Psoas muscle (tissue), 8 donors: ENCODE results near the gene EFCAB7. TPM values are rescaled to one million over a fixed set of nuclear protein-coding genes. Genes with fewer than 3 reads are reported as not detected.
A peak's percentile ranks its signal among the peaks of the same experiment; 100 is the strongest.

Source experiments
- ATAC-seq, 4 donors: fragments of 200-7000 bp; cut with Tn5 transposase; one replicate each; pipeline ENCODE4 v1.9.1; 2020; ENCODE audit warnings: moderate library complexity in 3 of 4, mild to moderate bottlenecking in 2 of 4
- DNase-seq, 2 donors: peaks; one replicate each; pipeline ENCODE4 v3.0.0-alpha.2; 2020
- H3K27ac ChIP-seq: fragments of 200-600 bp; one replicate; pipeline ENCODE4 v1.8.0; 2022
- H3K27me3 ChIP-seq, 3 donors: fragments of 200-600 bp in 1 of 3; one replicate each; pipeline versions ENCODE4 v1.6.1 to v1.8.0; 2013 to 2022; ENCODE audit warnings: low read length in 2 of 3, mild to moderate bottlenecking in 2 of 3, moderate library complexity in 1 of 3; ENCODE audit not compliant: insufficient read depth in 3 of 3
- H3K36me3 ChIP-seq, 2 donors: fragments of 200-600 bp in 1 of 2; one replicate each; pipeline versions ENCODE4 v1.6.1 to v1.8.0; 2013 to 2022; ENCODE audit warnings: low read depth in 1 of 2, mild to moderate bottlenecking in 1 of 2, moderate library complexity in 1 of 2; ENCODE audit not compliant: insufficient read depth in 1 of 2
- H3K4me1 ChIP-seq: fragments of 200-600 bp; one replicate; pipeline ENCODE4 v1.8.0; 2022
- H3K4me3 ChIP-seq: fragments of 200-600 bp; one replicate; pipeline ENCODE4 v1.8.0; 2022; ENCODE audit warnings: mild to moderate bottlenecking
- H3K9me3 ChIP-seq: fragments of 200-600 bp; one replicate; pipeline ENCODE4 v1.8.0; 2022
- WGBS, 3 donors: extraction: QIAGEN DNeasy Blood & Tissue Kit; methylation state at CpG; one replicate each; pipeline versions ENCODE4 v1.1.6 to v1.1.7; 2013; 5-methylcytosine and 5-hydroxymethylcytosine counted together
- intact Hi-C, 2 donors: fragments of 100-400 bp; cut with DNase I; formaldehyde crosslinking; loops; one replicate each; pipeline versions ENCODE4 v1.11.0 to v1.14.2; 2022
- polyA plus RNA-seq, 3 donors: library from polyadenylated mRNA; stranded (reverse); fragments of 200-250 nt; gene quantifications; one replicate each; pipeline ENCODE4 v1.2.3, GENCODE V29; 2013
- total RNA-seq, 4 donors: library from RNA; stranded (reverse); fragmentation: NEBNext Ultra II Directional in 2 of 4; extraction: Animal tissue kit (Norgen Biotek cat#: 25700) in 2 of 4; gene quantifications; one replicate each; pipeline versions ENCODE4 v1.2.1 to v1.2.4, GENCODE V29; 2021 to 2023
- TF ChIP-seq, protein P1 (sequence below): fragments of 200-600 bp; IDR thresholded peaks from one replicate; pipeline ENCODE4 v1.8.0; 2022; ENCODE audit warnings: antibody characterized with exemption
- donor health status: healthy with polysubstance abuse.
- donor health status: DM: no; HTN: no; CAD: no; lungs with moderate emphysema.
- donor health status: Bipolar disorder and iron deficiency.
- donor health status: healthy.
- donor health status: DM: yes; HTN: yes; CAD: no.
- donor health status: DM: no; HTN: no; CAD: no.
- donor health status: DM: no; HTN: no; CAD: no.
- donor health status: DM: yes; HTN: yes; CAD: no.

The EFCAB7 gene
- total and polyA plus RNA-seq, 7 donors: 2.0 to 16.4 (median 4.9) TPM

DNA sequence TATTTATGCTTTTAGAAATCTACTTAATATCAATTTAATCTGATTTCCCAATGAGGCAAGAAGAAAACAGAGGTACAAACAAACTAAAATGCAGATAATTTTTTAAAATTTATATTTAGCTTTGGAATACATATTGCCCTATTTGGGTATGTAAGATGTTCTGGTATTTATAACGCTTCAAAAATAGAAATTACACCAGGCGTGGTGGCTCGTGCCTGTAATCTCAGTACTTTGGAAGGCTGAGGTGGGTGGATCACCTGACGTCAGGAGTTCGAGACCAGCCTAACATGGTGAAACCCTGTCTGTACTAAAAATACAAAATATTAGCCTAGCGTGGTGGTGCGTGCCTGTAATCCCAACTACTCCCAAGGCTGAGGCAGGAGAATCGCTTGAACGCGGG lies 13.6 kb upstream of the EFCAB7 start:
- H3K36me3 ChIP-seq: peaks cover 0 to 17% of the 10 kb centered on the region in 2 donors
- ATAC-seq (no peak), DNase-seq (no peak)
- no peaks in the 10 kb centered on the region for H3K4me1 ChIP-seq
- TF ChIP-seq, protein P1, sequence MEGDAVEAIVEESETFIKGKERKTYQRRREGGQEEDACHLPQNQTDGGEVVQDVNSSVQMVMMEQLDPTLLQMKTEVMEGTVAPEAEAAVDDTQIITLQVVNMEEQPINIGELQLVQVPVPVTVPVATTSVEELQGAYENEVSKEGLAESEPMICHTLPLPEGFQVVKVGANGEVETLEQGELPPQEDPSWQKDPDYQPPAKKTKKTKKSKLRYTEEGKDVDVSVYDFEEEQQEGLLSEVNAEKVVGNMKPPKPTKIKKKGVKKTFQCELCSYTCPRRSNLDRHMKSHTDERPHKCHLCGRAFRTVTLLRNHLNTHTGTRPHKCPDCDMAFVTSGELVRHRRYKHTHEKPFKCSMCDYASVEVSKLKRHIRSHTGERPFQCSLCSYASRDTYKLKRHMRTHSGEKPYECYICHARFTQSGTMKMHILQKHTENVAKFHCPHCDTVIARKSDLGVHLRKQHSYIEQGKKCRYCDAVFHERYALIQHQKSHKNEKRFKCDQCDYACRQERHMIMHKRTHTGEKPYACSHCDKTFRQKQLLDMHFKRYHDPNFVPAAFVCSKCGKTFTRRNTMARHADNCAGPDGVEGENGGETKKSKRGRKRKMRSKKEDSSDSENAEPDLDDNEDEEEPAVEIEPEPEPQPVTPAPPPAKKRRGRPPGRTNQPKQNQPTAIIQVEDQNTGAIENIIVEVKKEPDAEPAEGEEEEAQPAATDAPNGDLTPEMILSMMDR: no peak
- H3K27me3 ChIP-seq: no peaks in the 10 kb centered on the region
- no peak overlapping the region for H3K27ac ChIP-seq
- intact Hi-C loops: no loop called here
- WGBS, 3 donors: 79 to 88% (median 83%) methylated on average over 10 of the region's 10 CpGs
- no peaks in the 10 kb centered on the region for H3K9me3 ChIP-seq
- H3K4me3 ChIP-seq: no peak overlapping the region

DNA sequence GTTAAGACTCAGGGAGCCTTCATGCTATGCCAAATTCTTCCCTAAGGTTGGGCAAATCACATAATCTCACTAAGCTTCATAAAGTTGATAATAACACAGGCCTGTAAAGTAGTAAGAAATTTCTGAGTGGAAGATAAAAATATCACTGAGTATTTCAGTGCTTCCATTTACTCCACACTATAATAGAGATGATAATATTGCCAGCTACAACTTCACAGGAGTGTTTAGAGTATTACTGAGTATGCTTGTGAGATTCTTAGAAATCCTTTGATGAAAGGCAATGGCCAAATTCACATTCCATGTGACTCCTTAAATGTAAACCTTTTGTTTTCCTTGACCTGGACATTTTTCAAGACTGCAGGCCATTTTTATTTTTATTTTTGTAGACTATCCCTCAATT lies 10.7 kb upstream of the EFCAB7 start:
- Histone ChIP-seq H3K27ac (no peak overlapping the region), H3K27me3 (no peaks in the 10 kb centered on the region), H3K9me3 (no peaks in the 10 kb centered on the region), H3K4me1 (no peaks in the 10 kb centered on the region), H3K4me3 (no peak overlapping the region), H3K36me3 (peaks cover 0 to 6% of the 10 kb centered on the region in 2 donors)
- ATAC-seq (no peak), DNase-seq (no peak)
- TF ChIP-seq, protein P1: no peak
- intact Hi-C loops: no loop called here

DNA sequence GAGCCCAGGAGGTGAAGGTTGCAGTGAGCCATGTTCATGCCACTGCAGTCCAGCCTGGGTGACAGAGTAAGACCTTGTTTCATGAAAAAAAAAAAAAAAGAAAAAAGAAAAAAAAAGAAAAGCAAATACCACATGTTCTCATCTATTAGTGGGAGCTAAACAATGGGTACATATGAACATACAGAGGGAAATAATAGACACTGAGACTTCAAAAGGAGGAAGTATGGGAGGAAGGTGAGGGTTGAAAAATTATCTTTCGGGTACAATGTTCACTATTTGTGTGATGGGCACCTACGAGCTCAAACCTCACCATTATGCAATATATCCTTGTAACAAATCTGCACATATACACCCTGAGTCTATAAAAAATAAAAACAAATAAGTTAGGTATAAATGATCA lies 6.7 kb upstream of the EFCAB7 start:
- WGBS, 3 donors: 88 to 94% (median 92%) methylated on average over 2 of the region's 2 CpGs
- no peaks in the 10 kb centered on the region for H3K27me3 ChIP-seq
- intact Hi-C loops: no loop called here

DNA sequence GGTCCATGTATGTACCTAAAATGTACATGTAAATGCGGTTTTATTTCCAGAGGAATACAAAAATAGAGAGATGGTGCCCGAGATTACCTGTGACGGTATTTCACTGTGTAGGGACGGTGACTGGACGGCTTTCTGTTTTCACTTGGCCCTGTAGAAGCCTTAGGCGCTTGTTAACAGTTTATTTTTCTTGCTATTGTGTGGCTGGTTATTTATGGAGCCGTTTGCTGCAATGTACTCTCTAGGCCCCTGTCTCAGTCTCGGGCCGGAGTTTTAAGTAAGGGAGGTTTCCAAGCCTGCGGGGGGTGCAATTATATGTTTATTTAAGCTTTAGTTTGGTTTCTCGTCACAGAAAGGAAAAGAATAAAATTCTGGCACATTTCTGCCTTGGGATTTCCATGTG lies 413 bp downstream of the EFCAB7 start:
- Histone ChIP-seq H3K36me3 (peaks cover 0 to 20% of the 10 kb centered on the region in 2 donors), H3K27ac (peak overlapping the region; percentile 86), H3K9me3 (no peaks in the 10 kb centered on the region), H3K27me3 (no peaks in the 10 kb centered on the region), H3K4me3 (peak overlapping the region; percentile 83), H3K4me1 (peaks cover 14% of the 10 kb centered on the region)
- intact Hi-C loops: no loop called here
- 0 to 1% (median 0%) methylated on average over 11 of the region's 11 CpGs for WGBS, 3 donors
- DNase-seq (no peak), ATAC-seq (peak; percentile 34 to 67 (median 58))
- TF ChIP-seq, protein P1: no peak

More for the DNA sequence above, 6.7 kb upstream of the EFCAB7 start:
- TF ChIP-seq, protein P1: no peak
- ATAC-seq (no peak), DNase-seq (no peak)
- no peaks in the 10 kb centered on the region for H3K4me1 ChIP-seq
- H3K4me3 ChIP-seq: no peak overlapping the region
- no peaks in the 10 kb centered on the region for H3K36me3 ChIP-seq
- no peaks in the 10 kb centered on the region for H3K9me3 ChIP-seq
- no peak overlapping the region for H3K27ac ChIP-seq

DNA sequence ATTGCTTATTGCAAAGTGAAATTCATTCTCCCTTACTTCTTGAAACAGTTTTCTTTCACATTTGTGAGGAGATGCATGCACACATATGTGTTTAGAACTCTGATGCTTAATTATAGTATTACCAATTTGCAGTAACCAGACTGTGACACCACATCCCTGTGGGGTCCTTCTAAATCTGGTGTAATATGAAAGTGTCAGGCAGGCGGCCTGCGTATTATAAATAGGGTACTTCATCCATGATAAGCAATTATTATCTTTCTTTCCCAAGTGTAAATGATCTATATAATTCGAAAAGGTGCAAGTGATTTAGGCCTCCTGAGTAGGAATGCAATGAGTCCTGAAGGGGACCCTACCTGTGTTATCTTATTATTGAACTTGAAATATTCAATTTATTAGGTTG lies 876 bp downstream of the EFCAB7 start:
- Histone ChIP-seq H3K27me3 (no peaks in the 10 kb centered on the region), H3K27ac (peak overlapping the region; percentile 86), H3K4me1 (peaks cover 14% of the 10 kb centered on the region), H3K36me3 (peaks cover 0 to 20% of the 10 kb centered on the region in 2 donors), H3K9me3 (no peaks in the 10 kb centered on the region), H3K4me3 (peak overlapping the region; percentile 83)
- intact Hi-C loops: no loop called here
- 49 to 58% (median 57%) methylated on average over 3 of the region's 3 CpGs for WGBS, 3 donors
- DNase-seq (no peak), ATAC-seq (no peak)
- TF ChIP-seq, protein P1: no peak
